ENCODE results near the gene COPS6.
A peak's percentile ranks its signal among the peaks of the same experiment; 100 is the strongest.

Gene COPS6

DNA sequence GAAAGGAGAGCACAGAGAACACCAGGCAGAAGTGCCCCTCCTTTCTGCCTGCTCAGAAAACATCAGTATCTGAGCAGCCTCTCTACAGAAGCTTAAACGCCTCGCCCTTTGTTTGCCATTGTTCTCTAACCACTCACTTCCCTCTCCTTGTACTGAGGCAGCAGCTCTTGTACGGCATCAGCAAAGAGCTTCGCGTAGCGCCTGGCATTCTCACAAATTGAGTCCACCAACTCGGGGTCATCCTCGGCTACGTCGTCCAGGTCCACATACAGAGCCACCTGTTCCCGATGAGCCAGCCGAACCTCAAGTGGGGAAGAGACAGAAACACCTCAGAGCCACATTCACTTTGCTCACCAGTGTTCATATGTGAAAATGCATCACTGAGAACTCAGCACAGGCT lies 10.7 kb downstream of the COPS6 start:
- TF ChIP-seq TAF1 (IDR thresholded peaks at IDR 0.05; ENCODE audit: low read depth, low read length) (no peak), SPI1 (IDR thresholded peaks at IDR 0.05; ENCODE audit: low read depth, low read length) (no peak), POLR2A (IDR thresholded peaks at IDR 0.05; ENCODE audit: low read depth, low read length) (no peak), POU2F2 (IDR thresholded peaks at IDR 0.05; ENCODE audit: low read depth, low read length) (no peak), PAX5 (IDR thresholded peaks at IDR 0.05; ENCODE audit: insufficient read depth, low read length, severe bottlenecking) (no peak), POLR2AphosphoS5 (IDR thresholded peaks at IDR 0.05; ENCODE audit: low read depth, low read length) (no peak)
- DNase-seq (ENCODE audit: insufficient read length, low spot score), result no peak
- FAIRE-seq, result no peak

DNA sequence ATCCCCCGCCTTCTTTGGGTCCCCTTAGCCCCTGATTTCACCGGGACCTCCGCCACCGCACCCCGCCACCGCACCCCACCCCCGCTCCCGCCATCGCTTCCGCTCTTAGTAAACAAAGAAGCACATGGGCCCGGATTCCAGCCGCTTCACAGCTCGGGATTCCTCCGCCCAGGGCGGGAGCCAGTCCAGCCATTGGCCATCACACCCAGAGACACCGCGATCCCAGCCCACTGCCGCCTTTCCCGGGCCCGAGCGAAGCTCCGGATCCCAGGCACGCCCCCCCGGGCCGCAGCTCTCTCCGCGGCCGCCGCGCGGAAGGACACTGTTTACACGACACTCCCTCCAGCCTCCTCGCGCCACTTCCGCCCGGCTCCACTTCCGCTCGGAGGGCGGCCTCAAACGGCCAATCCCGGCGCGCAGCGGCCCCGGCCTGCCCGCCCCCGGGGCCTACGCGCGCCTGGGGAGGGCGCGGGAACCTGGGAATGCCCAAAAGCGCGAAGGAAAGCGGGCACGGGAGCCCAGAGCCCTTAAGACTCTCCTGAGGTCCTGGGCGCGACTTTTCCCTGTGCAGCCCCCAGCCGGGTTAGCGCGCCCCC lies 11.7 kb downstream of the COPS6 start:
- FAIRE-seq (peak; percentile 90), DNase-seq (ENCODE audit: insufficient read length, low spot score) (peak; percentile 94)
- no peak for TF ChIP-seq POLR2A (IDR thresholded peaks at IDR 0.05; ENCODE audit: low read depth, low read length)
- peak; percentile 23; the same call in 1 of the 2 replicates for TF ChIP-seq POU2F2 (IDR thresholded peaks at IDR 0.05; ENCODE audit: low read depth, low read length)
- TF ChIP-seq POLR2AphosphoS5 (IDR thresholded peaks at IDR 0.05; ENCODE audit: low read depth, low read length), result no peak; the same call in 1 of the 2 replicates
- TF ChIP-seq SPI1 (IDR thresholded peaks at IDR 0.05; ENCODE audit: low read depth, low read length), result peak; percentile 74
- TF ChIP-seq TAF1 (IDR thresholded peaks at IDR 0.05; ENCODE audit: low read depth, low read length), result peak; percentile 57; the same call in 1 of the 2 replicates
- TF ChIP-seq PAX5 (IDR thresholded peaks at IDR 0.05; ENCODE audit: insufficient read depth, low read length, severe bottlenecking), result no peak

DNA sequence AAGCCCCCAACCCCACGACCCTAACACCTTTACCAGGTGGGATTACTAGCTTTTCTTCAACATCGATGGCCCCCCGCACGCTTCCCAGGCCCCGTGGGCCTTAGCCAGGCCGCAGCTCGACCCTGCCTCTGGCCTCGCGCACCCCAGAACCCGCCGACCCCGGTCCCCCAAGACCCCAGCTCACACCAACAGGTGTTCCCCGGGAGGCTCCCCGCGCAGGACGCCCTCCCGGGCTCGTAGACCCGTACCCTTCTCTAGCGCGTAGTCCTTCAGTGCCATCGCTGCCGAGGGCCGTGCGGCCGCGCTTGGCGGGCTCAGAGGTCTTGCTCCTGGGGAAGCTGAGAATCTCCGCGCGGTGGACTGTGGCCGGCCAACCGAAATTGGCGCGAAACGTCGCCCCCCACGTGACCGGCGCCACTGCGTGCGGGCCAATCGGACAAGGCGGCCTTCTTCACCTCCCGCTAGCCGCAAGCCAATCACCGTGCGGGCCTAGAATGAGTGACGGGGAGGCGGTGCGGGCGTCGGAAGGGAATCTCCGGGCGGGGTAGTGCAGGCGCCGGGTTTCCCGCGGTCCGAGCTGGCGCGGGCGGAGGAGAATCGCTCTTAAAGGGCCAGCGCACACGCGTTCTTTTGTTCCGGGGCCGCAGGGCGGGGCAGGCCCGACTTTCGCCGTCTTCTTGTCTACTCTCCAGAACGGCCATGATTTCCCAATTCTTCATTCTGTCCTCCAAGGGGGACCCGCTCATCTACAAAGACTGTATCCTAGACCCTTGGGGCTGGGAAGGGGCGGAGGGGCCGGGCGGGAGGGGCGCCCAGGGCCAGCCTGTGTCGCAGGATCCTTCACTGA lies 12.5 kb downstream of the COPS6 start, which contains the start of the genes AP4M1 and MCM7:
TSS of gene AP4M1 (plus strand) at position 628 of the 847 bp plus-strand sequence. CDS start at position 700, 72 bp downstream.
TSS of gene MCM7 (minus strand) at position 382 of the 847 bp plus-strand sequence. CDS start at position 279, 103 bp downstream.
- peak; percentile 99 for FAIRE-seq
- DNase-seq (ENCODE audit: insufficient read length, low spot score), result peak; percentile 99
- TF ChIP-seq TAF1 (IDR thresholded peaks at IDR 0.05; ENCODE audit: low read depth, low read length) (peak; percentile 43; the same call in 1 of the 2 replicates), POLR2AphosphoS5 (IDR thresholded peaks at IDR 0.05; ENCODE audit: low read depth, low read length) (peak; percentile 85), PAX5 (IDR thresholded peaks at IDR 0.05; ENCODE audit: insufficient read depth, low read length, severe bottlenecking) (peak; percentile 6), SPI1 (IDR thresholded peaks at IDR 0.05; ENCODE audit: low read depth, low read length) (no peak), POU2F2 (IDR thresholded peaks at IDR 0.05; ENCODE audit: low read depth, low read length) (no peak; the same call in 1 of the 2 replicates), POLR2A (IDR thresholded peaks at IDR 0.05; ENCODE audit: low read depth, low read length) (peak; percentile 79)

DNA sequence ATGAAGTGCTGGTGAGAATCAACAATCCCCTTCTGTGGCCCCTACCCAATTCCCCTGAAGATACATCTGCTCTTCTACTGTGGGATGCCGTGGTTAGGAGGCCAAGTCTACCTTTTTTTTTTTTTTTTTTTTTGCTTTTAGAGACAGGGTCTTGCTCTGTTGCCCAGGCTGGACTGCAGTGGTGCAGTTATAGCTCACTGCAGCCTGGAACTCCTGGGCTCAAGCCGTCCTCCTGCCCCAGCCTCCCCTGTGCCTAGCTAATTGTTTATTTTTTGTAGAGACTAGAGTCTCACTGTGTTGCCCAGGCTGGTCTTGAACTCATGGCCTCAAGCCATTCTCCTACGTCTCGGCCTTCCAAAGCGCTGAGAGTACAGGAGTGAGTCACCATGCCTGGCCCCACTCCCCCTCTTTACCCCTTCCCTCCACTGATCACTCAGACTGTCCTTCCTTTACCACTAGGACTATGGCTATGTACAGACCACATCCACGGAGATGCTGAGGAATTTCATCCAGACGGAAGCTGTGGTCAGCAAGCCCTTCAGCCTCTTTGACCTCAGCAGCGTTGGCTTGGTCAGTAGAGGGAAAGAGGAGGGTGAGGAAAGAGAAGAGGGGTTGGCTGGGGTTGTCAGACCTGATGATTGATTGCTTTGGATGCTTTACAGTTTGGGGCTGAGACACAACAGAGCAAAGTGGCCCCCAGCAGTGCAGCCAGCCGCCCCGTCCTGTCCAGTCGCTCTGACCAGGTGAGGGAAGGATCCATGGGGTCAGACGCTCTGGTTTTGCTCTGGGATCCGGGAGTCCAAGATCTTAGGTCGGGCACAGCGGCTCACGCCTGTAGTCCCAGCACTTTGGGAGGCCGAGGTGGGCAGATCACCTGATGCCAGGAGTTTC lies 14.4 kb downstream of the COPS6 start:
- no peak for FAIRE-seq

DNA sequence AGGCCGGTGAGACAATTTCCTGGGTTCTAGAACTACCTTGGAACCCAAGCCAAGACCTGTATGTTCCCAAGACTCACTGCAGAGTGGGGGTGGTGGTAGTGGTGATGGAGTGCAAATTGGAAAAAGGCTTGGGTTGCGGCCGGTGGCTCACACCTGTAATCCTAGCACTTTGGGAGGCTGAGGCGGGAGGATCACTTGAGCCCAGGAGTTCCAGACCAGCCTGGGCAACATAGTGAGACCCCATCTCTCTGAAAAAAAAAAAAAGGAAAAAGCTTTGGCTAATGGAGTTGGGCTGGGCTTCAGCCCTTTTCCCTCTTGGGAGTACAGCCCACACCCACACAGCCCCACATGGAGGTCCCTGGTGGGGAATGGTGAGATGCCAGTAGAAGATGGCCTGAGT lies 16.8 kb downstream of the COPS6 start:
- TF ChIP-seq POU2F2 (IDR thresholded peaks at IDR 0.05; ENCODE audit: low read depth, low read length) (no peak), PAX5 (IDR thresholded peaks at IDR 0.05; ENCODE audit: insufficient read depth, low read length, severe bottlenecking) (no peak), POLR2AphosphoS5 (IDR thresholded peaks at IDR 0.05; ENCODE audit: low read depth, low read length) (no peak), TAF1 (IDR thresholded peaks at IDR 0.05; ENCODE audit: low read depth, low read length) (no peak)
- no peak for FAIRE-seq
- no peak for DNase-seq (ENCODE audit: insufficient read length, low spot score)

More for the DNA sequence above, 14.4 kb downstream of the COPS6 start:
- no peak for TF ChIP-seq POLR2AphosphoS5 (IDR thresholded peaks at IDR 0.05; ENCODE audit: low read depth, low read length)
- no peak for TF ChIP-seq SPI1 (IDR thresholded peaks at IDR 0.05; ENCODE audit: low read depth, low read length)
- TF ChIP-seq POU2F2 (IDR thresholded peaks at IDR 0.05; ENCODE audit: low read depth, low read length), result no peak
- TF ChIP-seq POLR2A (IDR thresholded peaks at IDR 0.05; ENCODE audit: low read depth, low read length), result no peak
- no peak for TF ChIP-seq PAX5 (IDR thresholded peaks at IDR 0.05; ENCODE audit: insufficient read depth, low read length, severe bottlenecking)
- TF ChIP-seq TAF1 (IDR thresholded peaks at IDR 0.05; ENCODE audit: low read depth, low read length), result no peak
- DNase-seq (ENCODE audit: insufficient read length, low spot score), result no peak

DNA sequence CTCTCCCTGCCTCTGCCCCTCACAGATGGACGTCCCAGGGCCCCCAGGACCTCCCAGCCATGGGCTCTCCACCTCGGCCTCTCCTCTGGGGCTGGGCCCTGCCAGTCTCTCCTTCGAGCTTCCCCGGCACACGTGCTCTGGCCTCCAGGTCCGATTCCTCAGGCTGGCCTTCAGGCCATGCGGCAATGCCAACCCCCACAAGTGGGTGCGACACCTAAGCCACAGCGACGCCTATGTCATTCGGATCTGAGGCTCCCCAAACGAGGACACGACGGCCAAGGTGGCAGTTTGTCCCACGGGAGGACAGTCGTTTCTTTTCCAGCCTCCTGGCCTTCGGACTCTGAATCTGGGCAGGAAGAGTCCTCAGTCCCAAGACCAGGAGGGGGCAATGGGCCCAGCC lies 17.9 kb downstream of the COPS6 start:
- TF ChIP-seq POU2F2 (IDR thresholded peaks at IDR 0.05; ENCODE audit: low read depth, low read length) (no peak), SPI1 (IDR thresholded peaks at IDR 0.05; ENCODE audit: low read depth, low read length) (no peak)
- no peak for FAIRE-seq

DNA sequence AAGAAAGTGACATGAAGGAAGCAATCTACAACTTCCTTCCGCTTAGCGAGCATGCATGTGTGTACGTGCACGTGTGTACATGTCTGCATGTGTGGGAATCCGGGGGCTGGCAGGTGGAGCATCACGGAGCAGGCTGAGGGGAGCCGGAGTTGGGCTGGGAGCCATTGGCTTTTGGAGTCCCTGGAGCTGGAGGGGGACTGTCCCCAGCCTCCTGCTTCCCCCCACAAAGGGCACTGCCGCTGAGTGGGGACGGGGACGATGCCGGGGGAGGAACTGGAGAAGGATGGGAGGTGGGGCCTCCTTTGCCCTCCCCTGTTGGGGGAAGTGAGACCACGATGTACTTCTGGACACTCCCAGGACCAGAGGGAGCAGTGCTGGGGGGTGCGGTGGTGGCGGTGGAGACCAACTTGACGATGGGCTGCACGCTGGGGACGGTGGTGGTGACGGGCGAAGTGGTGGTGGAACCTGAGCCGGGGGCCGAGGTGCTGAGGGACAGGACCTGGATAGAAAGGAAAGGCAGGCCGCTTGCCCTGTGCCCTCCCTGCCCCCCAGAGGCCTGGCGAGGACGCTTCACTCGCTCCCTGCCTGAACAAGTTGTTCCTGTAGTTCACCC lies 18.5 kb downstream of the COPS6 start:
- no peak for FAIRE-seq
- no peak for DNase-seq (ENCODE audit: insufficient read length, low spot score)
- no peak for TF ChIP-seq PAX5 (IDR thresholded peaks at IDR 0.05; ENCODE audit: insufficient read depth, low read length, severe bottlenecking)
- TF ChIP-seq SPI1 (IDR thresholded peaks at IDR 0.05; ENCODE audit: low read depth, low read length), result no peak
- TF ChIP-seq TAF1 (IDR thresholded peaks at IDR 0.05; ENCODE audit: low read depth, low read length), result no peak
- TF ChIP-seq POLR2A (IDR thresholded peaks at IDR 0.05; ENCODE audit: low read depth, low read length), result no peak
- no peak for TF ChIP-seq POU2F2 (IDR thresholded peaks at IDR 0.05; ENCODE audit: low read depth, low read length)
- TF ChIP-seq POLR2AphosphoS5 (IDR thresholded peaks at IDR 0.05; ENCODE audit: low read depth, low read length), result no peak

More for the DNA sequence above, 17.9 kb downstream of the COPS6 start:
- DNase-seq (ENCODE audit: insufficient read length, low spot score), result no peak

DNA sequence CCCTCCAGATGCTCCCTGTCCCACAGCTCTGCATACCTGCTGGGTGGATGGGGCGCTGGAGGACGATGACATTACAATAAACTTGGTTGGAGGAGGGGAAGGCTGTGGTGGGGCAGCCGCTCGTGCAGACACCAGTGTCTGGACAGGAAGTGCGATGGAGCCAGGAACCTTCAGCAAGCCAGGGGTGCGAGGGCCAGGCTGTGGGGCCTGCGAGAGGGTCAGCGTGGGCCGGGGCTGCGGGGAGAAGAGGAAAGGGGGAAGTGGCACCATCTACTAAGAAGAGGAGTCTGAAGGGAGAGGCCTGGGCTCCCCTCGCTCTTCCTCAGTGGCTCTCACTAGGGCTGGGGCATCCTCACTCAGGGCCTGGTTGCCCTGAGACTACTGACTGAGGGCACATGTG lies 19.1 kb downstream of the COPS6 start:
- TF ChIP-seq PAX5 (IDR thresholded peaks at IDR 0.05; ENCODE audit: insufficient read depth, low read length, severe bottlenecking), result no peak
- no peak for TF ChIP-seq TAF1 (IDR thresholded peaks at IDR 0.05; ENCODE audit: low read depth, low read length)
- no peak for TF ChIP-seq POU2F2 (IDR thresholded peaks at IDR 0.05; ENCODE audit: low read depth, low read length)
- TF ChIP-seq POLR2AphosphoS5 (IDR thresholded peaks at IDR 0.05; ENCODE audit: low read depth, low read length), result no peak
- no peak for TF ChIP-seq POLR2A (IDR thresholded peaks at IDR 0.05; ENCODE audit: low read depth, low read length)
- no peak for TF ChIP-seq SPI1 (IDR thresholded peaks at IDR 0.05; ENCODE audit: low read depth, low read length)
- FAIRE-seq (no peak), DNase-seq (ENCODE audit: insufficient read length, low spot score) (no peak)
